BLaER1 (cell line): Measurements from ENCODE around the gene LCLAT1.
A peak's percentile ranks its signal among the peaks of the same experiment; 100 is the strongest.
"Not testable (repeated sequence)": the region's sequence is repeated elsewhere in the genome, so short reads cannot be mapped to it uniquely, and the experiment has no call there.

Source experiments
- H3K27ac ChIP-seq: shearing (Covaris generic); formaldehyde crosslinking; 2 replicates; pipeline ENCODE4 v1.8.1; 2022
- H3K27me3 ChIP-seq: shearing (Covaris generic); formaldehyde crosslinking; 2 replicates; pipeline ENCODE4 v1.8.1; 2022
- H3K36me3 ChIP-seq: shearing (Covaris generic); formaldehyde crosslinking; 2 replicates; pipeline ENCODE4 v1.8.1; 2022
- H3K4me1 ChIP-seq: shearing (Covaris generic); formaldehyde crosslinking; 2 replicates; pipeline ENCODE4 v1.8.1; 2022
- H3K4me2 ChIP-seq: shearing (Covaris generic); formaldehyde crosslinking; 2 replicates; pipeline ENCODE4 v1.8.1; 2022
- H3K4me3 ChIP-seq: shearing (Covaris generic); formaldehyde crosslinking; 2 replicates; pipeline ENCODE4 v1.8.1; 2022
- H3K9ac ChIP-seq: shearing (Covaris generic); formaldehyde crosslinking; 2 replicates; pipeline ENCODE4 v1.8.1; 2022
- H3K9me3 ChIP-seq: shearing (Covaris generic); formaldehyde crosslinking; 2 replicates; pipeline ENCODE4 v1.8.1; 2022
- H4K20me1 ChIP-seq: shearing (Covaris generic); formaldehyde crosslinking; 2 replicates; pipeline ENCODE4 v1.8.1; 2022
- Cebpa-rat ChIP-seq: shearing (Covaris generic); IDR thresholded peaks from 2 replicates; pipeline ENCODE4 v1.8.1; 2022

The LCLAT1 gene

DNA sequence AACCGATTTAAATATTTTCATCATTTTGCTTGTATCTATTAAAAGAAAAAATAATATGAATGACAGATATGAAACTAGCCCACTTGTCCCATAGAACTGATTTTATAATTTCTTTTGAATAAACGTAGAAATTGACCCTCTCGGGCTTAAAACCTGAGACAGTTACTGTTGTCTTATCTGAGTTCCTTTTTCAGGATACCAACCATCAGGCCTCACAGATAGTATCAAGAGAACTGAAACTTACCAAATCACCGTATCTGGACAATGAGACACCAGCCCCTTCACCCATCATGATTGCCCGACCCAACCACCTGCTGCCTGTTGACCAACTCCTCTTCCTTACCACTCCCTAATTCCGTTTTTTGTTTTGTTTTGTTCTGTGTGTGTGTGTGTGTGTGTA, 53.7 kb downstream of the LCLAT1 start:
- Histone ChIP-seq H3K4me2 (no peak overlapping the region), H4K20me1 (no peaks in the 10 kb centered on the region)
- TF ChIP-seq Cebpa-rat, result no peak

DNA sequence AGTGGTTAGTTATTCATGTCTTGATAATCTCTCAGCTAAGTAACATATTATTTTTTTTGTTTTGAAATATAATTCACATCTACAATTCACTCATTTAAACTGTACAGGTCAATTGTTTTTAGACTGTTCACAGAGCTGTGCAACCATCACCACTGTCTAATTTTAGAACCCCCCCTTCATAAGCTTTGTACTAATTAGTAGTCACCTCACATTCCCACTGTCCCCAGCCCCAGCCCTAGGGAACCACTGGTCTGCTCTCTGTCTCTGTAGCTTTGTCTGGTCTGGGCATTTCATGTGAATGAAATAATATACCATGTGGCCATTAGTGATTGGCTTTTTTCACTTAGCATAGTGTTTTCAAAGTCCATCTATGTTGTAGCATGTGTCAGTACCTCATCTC, 55.3 kb downstream of the LCLAT1 start:
- no peaks in the 10 kb centered on the region for H3K27me3 ChIP-seq
- no peaks in the 10 kb centered on the region for H4K20me1 ChIP-seq
- H3K4me3 ChIP-seq, result no peak overlapping the region
- peaks cover 55% of the 10 kb centered on the region for H3K9me3 ChIP-seq
- H3K27ac ChIP-seq, result no peak overlapping the region
- no peak for TF ChIP-seq Cebpa-rat
- H3K4me2 ChIP-seq, result no peak overlapping the region
- peaks cover 20% of the 10 kb centered on the region for H3K4me1 ChIP-seq
- no peak overlapping the region for H3K9ac ChIP-seq
- H3K36me3 ChIP-seq, result peaks cover 47% of the 10 kb centered on the region

More for the DNA sequence above, 53.7 kb downstream of the LCLAT1 start:
- peaks cover 56% of the 10 kb centered on the region for H3K36me3 ChIP-seq
- no peaks in the 10 kb centered on the region for H3K27me3 ChIP-seq
- H3K9ac ChIP-seq, result no peak overlapping the region
- H3K27ac ChIP-seq, result no peak overlapping the region
- peaks cover 26% of the 10 kb centered on the region for H3K4me1 ChIP-seq
- 0 out of 2 replicates have a peak overlapping the region, but pooled peaks have one; percentile 5 for H3K4me3 ChIP-seq
- H3K9me3 ChIP-seq, result peaks cover 70% of the 10 kb centered on the region

DNA sequence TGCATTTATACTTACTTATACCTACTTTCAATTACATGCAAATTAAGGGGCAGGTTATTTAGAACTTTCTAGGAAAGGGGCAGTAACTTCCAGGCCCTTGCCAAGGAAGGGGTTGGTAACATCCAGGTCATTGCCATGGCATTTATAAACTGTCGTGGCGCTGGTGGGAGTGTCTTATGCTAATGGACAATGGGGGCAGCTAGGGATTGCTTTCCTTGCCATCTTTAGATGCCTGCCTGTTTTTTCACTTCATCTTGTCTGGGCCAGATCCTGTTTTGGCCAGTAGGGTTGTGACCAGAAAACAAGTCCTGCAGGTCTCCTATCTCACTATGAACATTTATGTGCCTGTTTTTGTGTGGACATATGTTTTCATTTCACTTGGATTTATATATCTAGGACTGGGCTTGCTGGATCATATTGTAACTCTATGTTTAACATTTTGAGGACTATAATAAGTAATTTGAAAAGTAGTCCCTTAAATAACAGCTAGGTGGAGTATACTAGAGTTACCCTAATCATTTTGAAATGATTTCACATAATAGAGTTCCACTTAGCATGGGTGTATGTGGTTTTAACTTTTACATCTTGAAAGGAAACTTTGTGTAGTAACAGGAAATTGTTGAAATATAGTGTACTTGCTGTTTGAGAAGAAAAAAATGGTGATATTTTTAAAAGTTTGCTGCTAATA, 56.1 kb downstream of the LCLAT1 start:
- no peaks in the 10 kb centered on the region for H4K20me1 ChIP-seq
- no peak overlapping the region for H3K4me3 ChIP-seq
- no peak for TF ChIP-seq Cebpa-rat
- peaks cover 20% of the 10 kb centered on the region for H3K4me1 ChIP-seq
- peak overlapping the region; percentile 44 for H3K4me2 ChIP-seq
- H3K27me3 ChIP-seq, result no peaks in the 10 kb centered on the region
- H3K36me3 ChIP-seq, result peaks cover 48% of the 10 kb centered on the region
- no peak overlapping the region for H3K27ac ChIP-seq
- H3K9me3 ChIP-seq, result peaks cover 55% of the 10 kb centered on the region
- no peak overlapping the region for H3K9ac ChIP-seq

DNA sequence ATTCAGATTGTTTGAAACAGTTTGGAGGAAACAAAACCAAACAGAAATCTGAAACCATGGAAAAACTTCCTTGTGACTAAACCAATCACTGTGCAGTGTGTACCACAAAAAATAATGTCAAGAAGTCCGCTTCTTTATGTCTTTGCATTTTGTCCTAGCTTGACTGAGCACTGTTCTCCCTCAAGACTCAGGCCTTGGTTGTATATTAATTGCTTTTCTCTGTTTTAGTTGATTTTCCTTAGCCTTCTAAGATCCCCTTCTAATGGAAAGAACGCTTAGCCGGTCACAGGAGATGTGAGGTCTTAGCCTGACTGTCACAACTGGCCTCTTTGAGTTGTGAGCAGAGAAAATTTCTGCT, 56.6 kb downstream of the LCLAT1 start:
- peaks cover 55% of the 10 kb centered on the region for H3K9me3 ChIP-seq
- H3K36me3 ChIP-seq, result peaks cover 43% of the 10 kb centered on the region
- peaks cover 20% of the 10 kb centered on the region for H3K4me1 ChIP-seq
- H3K27me3 ChIP-seq, result no peaks in the 10 kb centered on the region
- no peak overlapping the region for H3K27ac ChIP-seq
- peak overlapping the region; percentile 44 for H3K4me2 ChIP-seq
- H4K20me1 ChIP-seq, result no peaks in the 10 kb centered on the region
- H3K9ac ChIP-seq, result no peak overlapping the region
- no peak overlapping the region for H3K4me3 ChIP-seq
- no peak for TF ChIP-seq Cebpa-rat

DNA sequence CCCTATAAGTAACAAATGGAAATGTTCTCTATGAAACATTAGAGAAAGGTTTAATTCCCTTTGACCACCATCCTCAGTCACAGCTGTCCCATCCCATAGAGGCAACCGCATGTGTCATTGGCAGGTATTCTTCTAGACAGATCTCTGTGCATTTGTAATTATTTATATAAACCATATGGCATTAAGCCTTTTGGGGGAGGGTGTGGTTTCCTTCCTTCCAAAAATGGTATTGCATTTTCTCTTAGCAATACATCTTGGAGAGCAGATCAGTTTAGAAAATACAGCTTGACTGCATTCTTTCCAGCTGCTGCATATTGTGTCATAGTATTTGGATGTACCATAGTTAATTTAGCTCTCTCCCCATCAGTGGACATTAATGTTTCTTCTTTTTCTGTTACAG, 57.7 kb downstream of the LCLAT1 start:
- H3K4me1 ChIP-seq, result peaks cover 20% of the 10 kb centered on the region
- H4K20me1 ChIP-seq, result no peaks in the 10 kb centered on the region
- H3K4me2 ChIP-seq, result no peak overlapping the region
- TF ChIP-seq Cebpa-rat, result no peak
- H3K4me3 ChIP-seq, result no peak overlapping the region
- no peak overlapping the region for H3K27ac ChIP-seq
- no peaks in the 10 kb centered on the region for H3K27me3 ChIP-seq
- peaks cover 35% of the 10 kb centered on the region for H3K36me3 ChIP-seq
- peaks cover 45% of the 10 kb centered on the region for H3K9me3 ChIP-seq
- H3K9ac ChIP-seq, result no peak overlapping the region

DNA sequence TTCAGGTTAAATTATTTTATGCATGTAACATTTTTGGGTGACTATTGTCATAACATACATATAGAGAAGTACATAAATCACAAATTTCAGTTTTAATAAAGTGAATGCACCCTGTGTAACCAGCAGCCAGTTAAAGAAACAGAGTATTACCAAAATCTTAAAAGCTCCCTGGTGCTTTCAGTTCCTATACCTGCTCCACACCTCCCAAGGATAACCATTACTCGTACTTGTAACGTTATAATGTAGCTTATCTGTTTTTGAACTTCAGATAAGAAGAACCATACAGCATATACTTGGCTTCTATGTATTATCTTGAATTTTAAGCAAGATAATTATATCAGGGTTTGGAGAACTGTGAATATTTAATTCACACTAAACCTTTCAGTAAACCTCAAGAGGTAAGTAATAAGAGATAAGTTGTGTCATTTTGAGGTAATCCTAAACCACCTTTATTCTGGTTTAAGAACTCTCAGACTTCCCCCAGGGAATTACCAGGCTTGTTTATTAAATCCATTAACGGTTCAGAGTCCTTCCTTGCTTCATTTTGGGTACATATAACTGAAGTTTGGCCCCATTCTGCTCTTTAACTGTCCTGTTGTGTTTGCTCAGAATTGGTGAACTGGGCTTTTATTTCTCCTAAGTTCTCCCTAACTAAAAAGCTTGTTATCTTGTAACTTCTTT, 58.6 kb downstream of the LCLAT1 start:
- peaks cover 20% of the 10 kb centered on the region for H3K4me1 ChIP-seq
- H3K36me3 ChIP-seq, result peaks cover 30% of the 10 kb centered on the region
- H4K20me1 ChIP-seq, result no peaks in the 10 kb centered on the region
- no peaks in the 10 kb centered on the region for H3K27me3 ChIP-seq
- H3K9me3 ChIP-seq, result peaks cover 38% of the 10 kb centered on the region
- no peak overlapping the region for H3K4me3 ChIP-seq
- TF ChIP-seq Cebpa-rat, result no peak
- H3K27ac ChIP-seq, result no peak overlapping the region
- no peak overlapping the region for H3K9ac ChIP-seq
- H3K4me2 ChIP-seq, result no peak overlapping the region

DNA sequence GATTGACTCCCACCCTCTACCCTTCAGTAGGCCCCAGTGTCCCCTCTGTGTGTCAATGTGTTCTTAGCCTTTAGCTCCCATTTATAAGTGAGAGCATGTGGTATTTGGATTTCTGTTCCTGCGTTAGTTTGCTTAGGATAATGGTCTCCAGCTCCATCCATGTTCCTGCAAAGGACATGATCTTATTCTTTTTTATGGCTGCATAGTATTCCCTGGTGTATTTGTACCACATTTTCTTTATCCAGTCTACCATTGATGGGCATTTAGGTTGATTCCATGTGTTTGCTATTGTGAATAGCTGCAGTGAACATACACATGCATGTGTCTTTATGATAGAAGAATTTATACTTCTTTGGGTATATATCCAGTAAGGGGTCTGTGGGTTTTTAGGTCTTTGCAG, 60.4 kb downstream of the LCLAT1 start:
- peaks cover 23% of the 10 kb centered on the region for H3K4me1 ChIP-seq
- H3K4me3 ChIP-seq, H3K4me2 ChIP-seq, H3K27ac ChIP-seq, H4K20me1 ChIP-seq, H3K27me3 ChIP-seq, H3K9ac ChIP-seq: not testable (repeated sequence)
- H3K9me3 ChIP-seq, result peaks cover 21% of the 10 kb centered on the region
- peaks cover 14% of the 10 kb centered on the region; the same call in 1 of the 2 replicates for H3K36me3 ChIP-seq

DNA sequence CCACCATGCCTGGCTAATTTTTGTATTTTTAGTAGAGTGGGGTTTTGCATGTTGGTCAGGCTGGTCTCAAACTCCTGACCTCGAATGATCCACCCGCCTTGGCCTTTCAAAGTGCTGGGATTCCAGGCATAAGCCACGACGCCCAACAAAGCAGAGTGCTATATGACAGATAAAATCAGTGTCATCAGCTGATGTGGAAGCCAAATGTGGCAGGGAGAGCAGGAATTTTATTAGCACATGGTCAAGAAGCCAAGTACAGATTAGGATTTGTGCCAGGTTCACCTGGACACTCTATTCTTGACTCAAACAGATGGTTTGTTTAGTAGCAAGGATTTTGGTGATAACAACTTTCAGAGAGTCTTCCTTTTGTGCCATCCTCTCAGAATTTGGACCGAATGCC, 62.7 kb downstream of the LCLAT1 start:
- no peak overlapping the region for H3K27ac ChIP-seq
- peaks cover 9% of the 10 kb centered on the region; the same call in 1 of the 2 replicates for H3K36me3 ChIP-seq
- no peaks in the 10 kb centered on the region for H3K27me3 ChIP-seq
- no peaks in the 10 kb centered on the region for H4K20me1 ChIP-seq
- H3K4me2 ChIP-seq, result no peak overlapping the region
- H3K4me1 ChIP-seq, result peaks cover 5% of the 10 kb centered on the region; the same call in 1 of the 2 replicates
- no peak overlapping the region for H3K4me3 ChIP-seq
- no peak for TF ChIP-seq Cebpa-rat
- no peak overlapping the region for H3K9ac ChIP-seq
- H3K9me3 ChIP-seq, result peaks cover 15% of the 10 kb centered on the region

DNA sequence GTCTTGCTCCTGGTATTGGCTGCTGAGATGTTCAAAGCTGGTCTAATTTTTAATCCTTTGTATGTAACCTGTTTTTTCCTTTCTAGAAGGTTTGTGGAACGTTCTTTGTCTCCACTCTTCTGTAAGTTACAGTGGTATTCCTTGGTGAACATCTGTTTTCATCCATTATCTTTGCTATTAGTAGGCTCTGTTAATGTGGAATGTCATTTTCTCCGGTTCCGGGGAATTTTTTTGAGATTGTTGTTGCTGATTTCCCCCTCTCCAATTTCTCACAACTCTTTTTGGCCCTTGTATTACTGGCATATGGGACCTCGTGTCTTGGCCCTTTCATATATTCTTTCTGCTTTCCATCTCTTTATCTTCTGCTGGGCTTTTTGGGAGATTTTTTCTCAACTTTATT, 63.4 kb downstream of the LCLAT1 start:
- Histone ChIP-seq H3K4me3 (no peak overlapping the region), H3K4me1 (peaks cover 3% of the 10 kb centered on the region; the same call in 1 of the 2 replicates), H3K27ac (no peak overlapping the region)

More for the DNA sequence above, 63.4 kb downstream of the LCLAT1 start:
- no peaks in the 10 kb centered on the region for H4K20me1 ChIP-seq
- no peak overlapping the region for H3K9ac ChIP-seq
- H3K36me3 ChIP-seq, result peaks cover 9% of the 10 kb centered on the region; the same call in 1 of the 2 replicates
- no peak overlapping the region for H3K4me2 ChIP-seq
- peaks cover 15% of the 10 kb centered on the region for H3K9me3 ChIP-seq
- no peaks in the 10 kb centered on the region for H3K27me3 ChIP-seq
- TF ChIP-seq Cebpa-rat, result no peak
